Neural cell (in vitro differentiated cells): ENCODE measurements around the gene CAPZA2.

Experiments used
- EP300 ChIP-seq: fragments of 450-650 bp; conservative IDR thresholded peaks from 2 replicates; pipeline ENCODE4 v1.6.1; 2014; ENCODE audit warnings: antibody characterized with exemption, mild to moderate bottlenecking, moderate library complexity; ENCODE audit not compliant: poor library complexity, severe bottlenecking
- EZH2 ChIP-seq: fragments of 200-600, 300-800 bp; shearing (Covaris generic), sonication (generic); IDR thresholded peaks from 2 replicates; pipeline ENCODE4 v1.6.1; 2014; ENCODE audit warnings: antibody characterized with exemption, low read length, borderline replicate concordance, mild to moderate bottlenecking; ENCODE audit not compliant: insufficient read depth, poor library complexity, severe bottlenecking

GRCh38 chr7:116824449-116824848 lies 37.9 kb upstream of the CAPZA2 start:
- TF ChIP-seq EP300, result no peak
- TF ChIP-seq EZH2, result no peak
